A549 (cell line): ENCODE measurements around the gene C1QTNF3.

ENCODE experiments used
- BHLHE40 ChIP-seq: IDR thresholded peaks from 2 replicates; pipeline ENCODE4 v1.6.1; 2012; ENCODE audit warnings: low read depth, low read length, inconsistent platforms
- CEBPB ChIP-seq, 2 experiments: fragments of >200 bp in 1 of 2; sonication (Bioruptor Twin) in 1 of 2; formaldehyde crosslinking in 1 of 2; IDR thresholded peaks; 2 replicates each; pipeline ENCODE4 v1.6.1; 2012 to 2016
- GATA3 ChIP-seq: IDR thresholded peaks from 2 replicates; pipeline ENCODE4 v1.6.1; 2012; ENCODE audit warnings: borderline replicate concordance
- KDM1A ChIP-seq: fragments of 200-600 bp; sonication (generic); IDR thresholded peaks from 2 replicates; pipeline ENCODE4 v1.6.1; 2016; ENCODE audit warnings: low read depth, mild to moderate bottlenecking
- POLR2A ChIP-seq: IDR thresholded peaks from 2 replicates; pipeline ENCODE4 v1.6.1; 2012; ENCODE audit warnings: mild to moderate bottlenecking, low read length
- RAD21 ChIP-seq, 2 experiments: fragments of >200 bp in 1 of 2; sonication (Bioruptor Twin) in 1 of 2; formaldehyde crosslinking in 1 of 2; IDR thresholded peaks in 1 of 2; conservative IDR thresholded peaks in 1 of 2; 2 replicates in 1 of 2; 3 replicates in 1 of 2; pipeline ENCODE4 v1.6.1; 2012 to 2018; ENCODE audit warnings: inconsistent platforms in 1 of 2
- RCOR1 ChIP-seq: fragments of 150-350 bp; IDR thresholded peaks from 2 replicates; pipeline ENCODE4 v1.6.1; 2014; ENCODE audit warnings: antibody characterized with exemption, low read length, low read depth
- RFX5 ChIP-seq: fragments of 450-650 bp; IDR thresholded peaks from 2 replicates; pipeline ENCODE4 v1.7.1; 2014; ENCODE audit warnings: antibody characterized with exemption, mild to moderate bottlenecking, moderate library complexity
- SREBF2 ChIP-seq: fragments of 450-650 bp; IDR thresholded peaks from 2 replicates; pipeline ENCODE4 v1.6.1; 2014; ENCODE audit warnings: mild to moderate bottlenecking, moderate library complexity
- TF ChIP-seq, protein P1 (sequence below): fragments of >200 bp; sonication (Bioruptor Twin); formaldehyde crosslinking; IDR thresholded peaks from 3 replicates; pipeline ENCODE4 v1.5.1; 2016

DNA sequence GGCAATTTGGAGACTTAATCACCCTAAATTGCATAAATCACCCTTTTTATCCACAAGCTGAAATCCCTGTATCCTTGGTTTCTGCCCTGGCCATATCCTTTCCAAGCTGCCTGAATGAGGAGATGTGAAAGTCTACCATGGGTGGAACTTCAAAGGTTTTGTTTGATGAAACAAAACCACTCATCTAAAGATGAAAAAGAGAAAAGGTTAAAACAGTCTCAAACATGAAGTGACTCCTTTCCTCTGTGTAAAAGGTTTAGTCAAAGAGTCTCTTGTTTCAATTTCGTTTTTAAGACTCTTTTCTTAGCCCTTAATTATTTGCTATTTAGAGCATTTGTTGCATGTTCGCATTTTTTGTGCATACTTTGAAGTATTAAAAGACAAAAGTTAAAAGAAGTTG is 69.7 kb downstream of the C1QTNF3 start:
- TF ChIP-seq BHLHE40, result no peak
- TF ChIP-seq SREBF2, result no peak
- TF ChIP-seq, protein P1, sequence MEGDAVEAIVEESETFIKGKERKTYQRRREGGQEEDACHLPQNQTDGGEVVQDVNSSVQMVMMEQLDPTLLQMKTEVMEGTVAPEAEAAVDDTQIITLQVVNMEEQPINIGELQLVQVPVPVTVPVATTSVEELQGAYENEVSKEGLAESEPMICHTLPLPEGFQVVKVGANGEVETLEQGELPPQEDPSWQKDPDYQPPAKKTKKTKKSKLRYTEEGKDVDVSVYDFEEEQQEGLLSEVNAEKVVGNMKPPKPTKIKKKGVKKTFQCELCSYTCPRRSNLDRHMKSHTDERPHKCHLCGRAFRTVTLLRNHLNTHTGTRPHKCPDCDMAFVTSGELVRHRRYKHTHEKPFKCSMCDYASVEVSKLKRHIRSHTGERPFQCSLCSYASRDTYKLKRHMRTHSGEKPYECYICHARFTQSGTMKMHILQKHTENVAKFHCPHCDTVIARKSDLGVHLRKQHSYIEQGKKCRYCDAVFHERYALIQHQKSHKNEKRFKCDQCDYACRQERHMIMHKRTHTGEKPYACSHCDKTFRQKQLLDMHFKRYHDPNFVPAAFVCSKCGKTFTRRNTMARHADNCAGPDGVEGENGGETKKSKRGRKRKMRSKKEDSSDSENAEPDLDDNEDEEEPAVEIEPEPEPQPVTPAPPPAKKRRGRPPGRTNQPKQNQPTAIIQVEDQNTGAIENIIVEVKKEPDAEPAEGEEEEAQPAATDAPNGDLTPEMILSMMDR, result no peak
- TF ChIP-seq RAD21 (conservative IDR thresholded peaks at IDR 0.05 in 1 of 2, IDR thresholded peaks at IDR 0.05 in 1 of 2), result no peak
- TF ChIP-seq POLR2A, result no peak
- TF ChIP-seq RCOR1, result no peak
- no peak for TF ChIP-seq RFX5
- TF ChIP-seq GATA3, result no peak
- TF ChIP-seq KDM1A, result no peak
- TF ChIP-seq CEBPB (IDR thresholded peaks at IDR 0.05), result no peak
